GM15510 (cell line): ENCODE measurements around the gene PIP5K1B.

Experiments
- POLR2A ChIP-seq: IDR thresholded peaks from 3 replicates; pipeline ENCODE4 v1.6.1; 2011; ENCODE audit warnings: borderline replicate concordance; ENCODE audit not compliant: insufficient read length; ENCODE audit errors: extremely low read depth

Gene PIP5K1B

DNA sequence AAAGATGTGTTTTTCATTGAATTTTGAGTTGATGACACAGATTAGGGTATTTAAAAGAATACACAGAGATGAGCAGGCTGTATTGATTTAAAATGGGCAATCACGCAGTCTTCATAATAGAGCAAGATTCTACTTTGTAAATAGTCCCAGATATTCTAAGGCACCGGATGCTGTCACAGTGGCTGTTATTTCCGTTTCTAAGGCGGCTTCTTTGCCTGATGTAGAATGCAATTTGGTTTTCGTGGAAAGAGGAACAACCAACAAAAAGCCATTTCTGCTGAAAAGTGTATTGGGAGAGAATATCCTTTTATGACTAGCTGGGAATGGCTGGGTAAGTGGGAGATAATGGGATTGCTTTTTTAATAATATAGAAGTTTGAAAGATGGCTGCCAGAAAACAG, 291.4 kb downstream of the PIP5K1B start:
- TF ChIP-seq POLR2A: no peak

DNA sequence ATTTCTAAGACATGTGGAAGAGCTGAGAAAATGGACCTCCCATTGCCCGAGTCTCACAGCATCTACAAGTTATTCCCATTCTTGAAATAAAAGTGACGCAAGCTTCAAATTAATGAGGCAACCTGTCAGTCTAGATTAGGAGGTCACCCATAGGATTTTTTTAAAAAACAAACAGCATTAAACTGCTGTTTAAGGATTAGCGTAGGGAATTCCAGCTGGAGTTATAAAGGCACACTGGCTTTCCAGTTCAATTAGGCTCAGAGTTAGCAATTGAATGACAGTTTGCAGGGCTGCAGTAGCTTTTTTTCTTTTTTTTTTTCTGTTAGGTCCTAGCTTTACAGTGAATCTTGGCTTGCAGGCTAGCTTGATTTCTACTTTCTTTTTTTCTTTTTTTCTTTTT, 292.6 kb downstream of the PIP5K1B start:
- no peak for TF ChIP-seq POLR2A

DNA sequence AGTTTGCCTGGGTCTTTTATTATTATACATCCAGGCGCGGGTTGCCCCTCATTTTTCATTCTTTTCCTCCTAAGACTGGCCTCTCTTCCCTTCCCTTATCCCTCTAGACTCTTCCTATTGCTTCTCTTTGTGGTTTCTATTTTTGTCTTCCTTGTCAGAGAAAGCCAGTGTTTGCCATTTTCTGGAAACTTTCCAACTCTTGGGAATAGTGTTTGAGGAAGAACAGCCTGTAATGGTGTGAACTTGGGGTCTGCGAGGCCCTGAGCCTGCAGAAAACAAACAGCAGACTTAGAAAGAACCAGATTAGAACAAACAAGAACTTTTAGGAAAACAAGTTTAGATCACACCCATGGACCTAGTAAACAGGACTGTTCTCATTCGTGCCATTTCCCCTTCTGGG, 293.3 kb downstream of the PIP5K1B start:
- TF ChIP-seq POLR2A: no peak

DNA sequence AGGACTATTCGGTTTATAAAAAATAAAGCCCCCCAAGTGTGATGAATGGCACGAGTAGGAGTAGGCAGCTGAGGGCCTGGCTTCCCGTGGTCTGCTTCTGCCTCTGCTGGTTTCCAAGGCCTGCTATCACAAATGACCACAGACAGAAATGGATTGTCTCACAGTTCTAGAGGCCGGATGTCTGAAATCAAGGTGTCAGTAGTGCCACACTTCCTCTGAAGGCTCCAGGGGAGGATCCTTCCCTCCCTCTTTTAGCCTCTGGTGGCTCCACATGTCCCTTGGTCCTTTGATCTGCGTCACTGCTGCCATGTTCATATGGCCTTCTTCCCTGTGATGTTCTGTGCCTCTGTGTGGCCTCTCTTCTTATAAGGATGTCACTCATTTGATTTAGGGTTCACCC, 293.8 kb downstream of the PIP5K1B start:
- TF ChIP-seq POLR2A: no peak

DNA sequence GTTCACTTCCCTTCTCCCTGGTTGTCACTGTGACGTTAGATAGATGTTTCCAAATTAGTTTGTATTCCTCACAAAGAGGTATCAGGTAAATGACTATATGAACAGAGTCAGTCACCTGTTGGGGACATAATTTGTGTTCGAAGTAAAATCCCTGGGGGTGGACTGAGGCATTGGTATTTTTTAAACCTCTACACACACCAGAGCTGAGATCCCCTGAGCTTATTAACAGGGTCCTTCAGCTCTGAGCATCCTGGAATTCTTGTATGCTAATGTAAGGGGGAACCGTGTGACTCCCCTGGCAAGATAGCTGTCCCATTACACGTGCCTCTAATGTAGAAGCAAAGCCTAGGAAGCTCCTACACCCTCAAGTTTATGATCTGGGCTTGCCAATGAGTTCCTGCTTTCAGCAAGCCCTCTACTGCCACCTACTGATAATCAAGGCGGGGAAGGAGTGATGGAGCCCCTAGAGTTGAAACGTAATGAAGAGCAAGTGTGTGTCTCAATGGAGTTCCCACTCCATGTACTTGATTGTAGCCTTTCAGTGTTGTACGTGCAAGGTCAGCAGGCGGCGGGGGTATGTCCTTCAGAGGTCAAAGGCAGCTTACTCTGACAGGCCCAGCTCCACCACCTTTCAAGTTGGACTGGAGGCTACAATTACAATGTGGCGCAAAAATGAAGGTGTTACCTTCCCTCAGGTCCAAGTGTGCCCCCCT, 294.5 kb downstream of the PIP5K1B start:
- no peak for TF ChIP-seq POLR2A

DNA sequence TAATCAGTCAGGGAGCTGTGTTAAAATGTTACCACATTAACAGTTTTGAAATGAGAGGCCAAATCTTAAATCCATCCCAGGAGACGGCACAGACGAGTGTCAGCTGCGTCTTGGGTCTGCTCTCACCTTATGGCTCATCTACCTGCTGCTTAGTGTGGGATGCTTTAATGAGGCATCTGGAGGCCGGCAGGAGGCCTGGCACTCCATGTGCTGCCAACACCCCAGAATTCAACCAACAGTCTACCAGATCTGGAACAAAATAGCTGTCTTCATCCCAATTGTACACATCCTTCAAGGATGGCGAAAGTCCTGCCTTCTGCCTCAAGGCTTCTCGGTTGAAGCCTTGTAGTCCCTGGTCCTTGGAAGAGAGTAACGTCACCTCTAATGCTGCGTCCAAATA, 296.9 kb downstream of the PIP5K1B start:
- no peak for TF ChIP-seq POLR2A

DNA sequence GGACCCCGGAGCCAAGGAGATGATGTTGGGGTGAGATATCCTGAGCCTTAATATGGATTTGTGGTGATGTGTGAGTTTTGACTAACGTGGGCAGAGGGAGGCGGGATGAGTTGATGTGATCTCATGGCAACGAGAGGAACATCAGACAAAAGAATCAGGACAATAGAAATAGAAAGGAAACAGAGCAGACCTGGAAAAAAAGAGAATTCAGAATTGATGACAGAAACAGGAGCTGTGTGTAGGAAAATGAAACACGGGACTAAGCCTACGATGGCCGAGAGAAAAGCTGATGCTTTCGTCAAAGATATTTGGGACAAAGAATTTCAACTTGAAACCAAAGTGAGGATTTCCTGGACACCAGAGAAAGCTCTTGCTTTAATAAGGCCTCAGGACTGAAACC, 298.0 kb downstream of the PIP5K1B start:
- TF ChIP-seq POLR2A: no peak

DNA sequence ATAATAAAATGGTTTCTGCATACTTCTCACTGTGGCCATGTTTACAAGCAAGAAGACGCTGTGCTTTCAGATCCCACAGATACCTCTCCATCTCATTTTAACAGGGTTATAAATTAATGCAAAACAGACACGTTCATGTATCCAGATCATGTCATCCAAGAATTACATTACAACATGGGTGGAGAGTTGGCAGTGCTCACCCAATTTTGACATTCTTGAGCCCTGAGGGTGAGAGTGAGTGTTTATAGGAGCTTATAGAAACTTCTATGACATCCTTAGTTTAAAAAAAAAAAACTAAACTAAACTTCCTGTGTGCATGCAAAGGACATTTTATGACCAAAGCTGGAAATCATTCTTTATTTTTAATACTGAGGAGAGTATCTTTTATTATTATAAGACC, 299.8 kb downstream of the PIP5K1B start:
- no peak for TF ChIP-seq POLR2A

DNA sequence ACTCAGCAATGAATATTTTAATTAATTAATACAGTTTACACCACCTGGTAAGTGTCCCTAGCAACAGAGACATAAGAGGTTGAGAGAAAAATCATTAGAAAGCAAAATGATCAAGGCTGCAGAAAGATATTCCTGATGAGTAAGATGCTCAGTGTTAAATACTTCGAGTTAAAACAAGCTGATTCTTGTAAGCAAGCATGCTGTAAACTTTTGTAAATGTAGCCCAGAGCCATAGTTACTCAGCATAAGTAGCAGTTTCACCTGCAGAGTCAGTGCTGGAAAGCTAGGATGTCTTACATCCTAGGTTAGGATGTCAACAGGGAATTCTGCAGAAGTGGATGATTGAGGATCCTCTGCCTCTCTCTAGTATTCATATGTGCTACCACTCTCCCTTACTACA, 304.7 kb downstream of the PIP5K1B start:
- no peak for TF ChIP-seq POLR2A

DNA sequence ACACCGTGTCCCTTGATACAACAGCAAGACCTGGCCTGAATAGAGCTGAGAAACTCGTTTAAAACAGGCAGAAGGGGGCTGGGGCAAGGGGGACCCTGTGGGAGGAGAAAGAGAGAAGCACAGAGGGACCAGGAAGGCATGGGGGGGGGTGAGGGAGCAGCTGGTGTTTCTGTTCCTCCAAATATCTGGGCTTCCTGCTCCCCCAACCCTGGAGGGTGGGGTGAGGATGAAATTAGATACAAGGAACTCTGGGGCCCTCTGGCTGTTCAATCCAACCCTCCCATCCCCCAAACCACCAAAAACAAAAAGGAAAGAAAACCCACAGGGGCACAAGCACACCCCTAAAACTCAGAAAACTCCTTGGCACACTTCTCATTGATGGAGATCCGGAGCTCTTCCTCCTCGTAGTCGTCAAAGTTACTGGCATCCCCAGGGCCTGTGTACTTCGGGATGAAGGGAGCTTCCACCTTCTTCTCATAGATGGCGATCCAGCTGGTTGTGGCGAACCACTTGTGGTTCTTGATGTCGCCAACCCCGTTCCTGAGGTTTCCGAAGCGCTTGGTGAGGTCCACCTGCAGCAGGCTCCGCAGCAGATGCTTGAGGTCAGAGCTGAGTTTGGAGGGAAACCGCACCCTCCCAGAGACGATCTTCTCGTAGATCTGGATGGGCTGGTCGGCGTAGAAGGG, 307.8 kb downstream of the PIP5K1B start:
- no peak for TF ChIP-seq POLR2A

DNA sequence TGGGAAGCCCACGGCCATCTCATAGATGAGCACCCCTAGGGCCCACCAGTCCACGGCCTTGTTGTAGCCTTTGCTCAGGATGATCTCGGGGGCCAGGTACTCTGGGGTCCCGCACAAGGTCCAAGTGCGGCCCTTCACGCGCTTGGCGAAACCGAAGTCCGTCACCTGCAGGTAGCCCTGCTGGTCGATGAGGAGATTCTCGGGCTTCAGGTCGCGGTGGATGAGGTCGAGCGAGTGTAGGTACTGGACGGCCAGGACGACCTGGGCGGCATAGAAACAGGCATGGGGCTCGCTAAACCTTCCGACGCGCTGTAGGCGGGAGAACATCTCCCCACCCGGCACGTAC, 308.3 kb downstream of the PIP5K1B start:
- TF ChIP-seq POLR2A: no peak

DNA sequence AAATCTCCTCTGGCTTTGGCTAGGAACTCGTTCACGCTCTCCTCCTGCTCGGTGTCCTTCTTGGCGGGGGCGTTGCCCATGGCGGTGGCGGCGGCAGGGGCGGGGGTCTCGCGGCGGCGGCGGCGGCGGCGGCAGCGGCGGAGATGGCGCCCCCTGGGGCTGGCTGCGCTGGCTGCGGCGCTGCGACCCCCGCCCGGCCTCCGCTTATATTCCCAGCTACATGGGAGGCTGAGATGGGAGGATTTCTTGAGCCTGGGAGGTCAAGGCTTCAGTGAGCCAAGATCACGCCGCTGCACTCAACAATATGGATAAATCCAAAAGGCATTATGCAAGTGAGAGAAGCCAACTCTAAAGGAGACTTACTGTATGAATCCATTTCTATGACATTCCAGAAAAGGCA, 309.0 kb downstream of the PIP5K1B start, which contains the start of gene PRKACG:
TSS of gene PRKACG (minus strand) at position 101 of the 400 bp plus-strand sequence. CDS start at position 80, 21 bp downstream.
- no peak for TF ChIP-seq POLR2A

DNA sequence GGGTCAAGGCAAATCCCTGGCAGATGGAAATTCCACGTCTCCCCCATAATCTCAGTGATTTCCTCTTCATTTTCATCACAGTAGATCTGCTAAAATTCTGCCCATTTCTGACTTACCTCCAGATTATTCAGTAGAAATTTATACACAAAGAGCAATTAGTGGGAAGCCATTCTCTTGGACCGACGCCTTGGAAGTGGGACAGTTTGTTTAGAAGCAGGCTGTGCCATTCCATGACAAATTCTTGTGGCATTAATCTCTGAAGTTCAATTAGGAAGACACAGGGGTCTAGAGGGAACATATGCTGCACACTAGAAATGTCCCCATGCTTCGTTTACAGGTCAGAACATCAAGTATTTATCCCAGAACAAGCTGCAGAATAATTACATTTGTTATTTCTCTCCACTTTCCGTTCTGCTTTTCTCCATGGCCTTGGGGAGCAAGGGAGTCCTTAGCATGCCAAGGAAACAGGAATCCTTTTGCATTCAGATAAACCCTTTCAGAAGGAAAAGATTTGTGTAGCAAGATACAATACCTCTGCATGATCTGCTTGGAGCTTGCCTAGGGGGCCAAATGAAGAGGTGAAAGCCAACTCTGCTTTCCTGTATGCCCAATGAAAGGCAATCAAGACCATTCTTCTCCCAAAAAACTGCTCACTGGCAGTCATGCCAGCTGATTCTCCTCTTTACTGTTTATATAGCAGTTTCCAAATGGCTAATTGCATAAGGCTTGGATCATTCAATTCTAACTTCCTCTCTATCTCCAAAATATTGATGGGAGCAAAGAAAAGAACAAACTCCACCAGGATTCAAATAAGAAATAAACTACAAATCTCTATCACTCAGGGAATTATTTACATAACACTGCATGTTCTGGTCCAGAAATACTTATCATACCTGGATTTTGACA, 311.4 kb downstream of the PIP5K1B start:
- TF ChIP-seq POLR2A: no peak

DNA sequence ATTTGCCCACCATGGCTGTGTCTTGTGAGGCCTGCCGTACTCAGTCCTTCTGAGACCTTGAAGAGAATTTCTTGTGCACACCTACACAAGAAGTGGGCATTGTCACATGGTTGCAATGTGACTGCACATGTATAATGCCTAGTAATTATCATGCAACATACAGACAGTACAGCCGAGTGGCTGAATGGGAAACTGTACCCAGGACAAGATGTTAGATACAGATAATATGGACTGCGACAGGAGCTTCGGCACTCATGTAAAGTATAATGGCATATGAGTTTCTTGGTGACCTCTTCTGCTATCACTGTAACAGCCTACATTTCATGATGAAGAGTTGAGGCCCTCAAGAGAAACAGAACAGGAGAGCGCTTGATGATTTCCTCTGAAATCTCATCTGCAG, 313.7 kb downstream of the PIP5K1B start:
- no peak for TF ChIP-seq POLR2A

DNA sequence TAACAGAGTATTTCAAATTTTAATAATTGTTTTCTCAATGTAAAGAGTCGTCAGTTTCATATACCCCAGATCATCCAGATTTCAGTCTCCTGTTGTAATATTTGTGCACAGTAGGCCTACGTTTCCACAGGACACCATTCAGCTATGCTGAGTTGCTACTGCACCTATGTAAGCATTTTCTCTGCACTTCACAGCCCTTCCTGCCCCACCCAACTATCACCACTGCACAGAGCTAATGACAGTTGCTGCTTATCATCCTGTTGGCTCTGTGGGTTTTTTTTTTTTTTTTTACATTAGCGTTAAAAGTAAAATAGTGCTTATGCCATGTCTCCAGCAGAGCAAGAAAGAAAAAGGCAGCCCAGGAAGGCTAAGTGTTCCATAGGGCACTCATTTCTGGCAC, 314.8 kb downstream of the PIP5K1B start:
- no peak for TF ChIP-seq POLR2A

DNA sequence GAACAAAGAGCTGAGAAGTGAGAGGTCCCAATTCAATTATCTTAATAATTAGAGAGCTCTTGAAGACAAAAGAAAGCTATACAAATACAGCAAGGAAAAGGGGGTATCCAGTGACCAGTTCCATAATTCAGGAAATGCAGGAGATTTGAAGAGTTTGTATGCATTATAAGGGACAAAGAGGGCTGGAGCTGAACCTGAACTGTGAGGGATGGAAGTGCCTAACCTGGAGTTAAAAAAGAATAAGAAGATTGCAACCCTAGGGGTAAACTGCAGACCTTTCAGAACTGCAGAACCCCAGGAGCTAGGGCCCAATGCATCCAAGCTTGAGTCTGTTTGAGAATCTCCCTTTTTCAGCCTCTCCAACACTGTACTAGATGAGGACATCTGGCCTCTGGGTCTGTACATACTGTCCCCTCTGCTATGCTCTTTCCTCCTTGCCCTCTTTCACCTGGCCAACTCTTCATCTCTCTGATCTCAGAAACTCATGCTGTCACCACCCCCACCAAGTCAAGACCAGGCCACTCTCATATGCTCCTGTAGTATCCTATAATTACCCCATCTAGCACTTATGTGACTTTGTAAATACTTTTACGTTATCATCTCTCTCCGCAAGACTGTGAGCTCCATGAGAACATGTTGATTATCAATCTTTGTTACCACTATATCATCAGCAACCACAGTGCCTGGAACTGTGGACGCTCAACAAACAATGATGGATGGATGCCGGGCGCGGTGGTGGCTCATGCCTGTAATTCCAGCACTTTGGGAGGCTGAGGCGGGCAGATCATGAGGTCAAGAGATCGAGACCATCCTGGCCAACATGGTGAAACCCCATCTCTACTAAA, 315.5 kb downstream of the PIP5K1B start:
- no peak for TF ChIP-seq POLR2A

DNA sequence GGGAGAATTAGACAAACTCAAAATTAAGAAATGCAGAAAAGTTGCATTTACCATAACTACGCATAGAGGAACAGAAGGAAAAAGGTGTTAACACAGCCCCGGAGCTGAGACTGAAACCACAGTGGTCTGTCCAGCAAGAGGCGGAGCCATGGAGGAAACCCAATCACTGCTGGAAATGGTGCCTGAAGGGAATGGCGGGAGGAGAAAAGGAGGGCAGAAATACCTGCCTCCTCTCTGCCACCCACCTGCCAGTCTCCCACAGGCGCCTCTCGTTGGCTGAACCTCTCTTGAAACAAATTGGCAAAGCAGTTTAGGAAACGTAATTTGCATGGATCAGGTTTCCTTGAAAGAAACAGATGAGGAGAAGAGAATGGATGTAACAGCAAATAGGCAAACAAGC, 318.6 kb downstream of the PIP5K1B start:
- TF ChIP-seq POLR2A: no peak
